ENCODE results near the gene PPP2R5B.

Gene PPP2R5B

GRCh38 chr11:64908766-64909165, 15.7 kb upstream of the PPP2R5B start:
- no peak for DNase-seq (ENCODE audit: low spot score)

- no peak for DNase-seq (ENCODE audit: low spot score)
These were observed 14.7 kb upstream of the PPP2R5B start for GRCh38 chr11:64909653-64910343.

- no peak for DNase-seq (ENCODE audit: low spot score)
These were observed 13.9 kb upstream of the PPP2R5B start for GRCh38 chr11:64910451-64911093.

- no peak for DNase-seq (ENCODE audit: low spot score)
These were observed 13.3 kb upstream of the PPP2R5B start for GRCh38 chr11:64911142-64911541.

- DNase-seq (ENCODE audit: low spot score): no peak
These were observed 12.8 kb upstream of the PPP2R5B start for GRCh38 chr11:64911689-64912088.

GRCh38 chr11:64913171-64913727, 11.2 kb upstream of the PPP2R5B start:
- no peak for DNase-seq (ENCODE audit: low spot score)

- DNase-seq (ENCODE audit: low spot score): no peak
These were observed 10.4 kb upstream of the PPP2R5B start for GRCh38 chr11:64914123-64914522.

GRCh38 chr11:64915376-64915887, 9.1 kb upstream of the PPP2R5B start:
- DNase-seq (ENCODE audit: low spot score): peak; percentile 12

- DNase-seq (ENCODE audit: low spot score): peak; percentile 40
These were observed 8.3 kb upstream of the PPP2R5B start for GRCh38 chr11:64916040-64916774.

GRCh38 chr11:64916775-64917662, 7.5 kb upstream of the PPP2R5B start, which contains the start of gene ATG2A:
Gene ATG2A (minus strand): TSS chr11:64917209. CDS start chr11:64917135, 74 bp downstream.
- peak; percentile 100 for DNase-seq (ENCODE audit: low spot score)

GRCh38 chr11:64917663-64917995, 6.9 kb upstream of the PPP2R5B start:
- DNase-seq (ENCODE audit: low spot score): no peak

- peak; percentile 34 for DNase-seq (ENCODE audit: low spot score)
These were observed 6.5 kb upstream of the PPP2R5B start for GRCh38 chr11:64918017-64918416.

- DNase-seq (ENCODE audit: low spot score): no peak
These were observed 4.9 kb upstream of the PPP2R5B start for GRCh38 chr11:64919627-64920026.

GRCh38 chr11:64920124-64920523, 4.4 kb upstream of the PPP2R5B start:
- DNase-seq (ENCODE audit: low spot score): no peak

- no peak for DNase-seq (ENCODE audit: low spot score)
These were observed 3.1 kb upstream of the PPP2R5B start for GRCh38 chr11:64921384-64921783.

GRCh38 chr11:64923151-64923661, 1.3 kb upstream of the PPP2R5B start:
- DNase-seq (ENCODE audit: low spot score): no peak

- peak; percentile 15 for DNase-seq (ENCODE audit: low spot score)
These were observed 408 bp downstream of the PPP2R5B start for GRCh38 chr11:64924910-64925284.

GRCh38 chr11:64925536-64926436, 1.3 kb downstream of the PPP2R5B start:
- peak; percentile 67 for DNase-seq (ENCODE audit: low spot score)

GRCh38 chr11:64926689-64927088, 2.2 kb downstream of the PPP2R5B start:
- DNase-seq (ENCODE audit: low spot score): no peak

GRCh38 chr11:64928957-64929356, 4.5 kb downstream of the PPP2R5B start:
- no peak for DNase-seq (ENCODE audit: low spot score)
